PC-9 (cell line): ENCODE measurements around the gene EXOC4.

Experiments
- CTCF ChIP-seq: fragments of 200-600 bp; sonication (generic); conservative IDR thresholded peaks from 2 replicates; pipeline ENCODE4 v1.6.1; 2017; ENCODE audit warnings: mixed run types, antibody characterized with exemption, mild to moderate bottlenecking, moderate library complexity
- EZH2 ChIP-seq: fragments of 200-600 bp; sonication (generic); IDR thresholded peaks from 2 replicates; pipeline ENCODE4 v1.8.0; 2017; ENCODE audit warnings: antibody characterized with exemption, low read depth

GRCh38 chr7:134031835-134032617 lies 779.1 kb downstream of the EXOC4 start:
- TF ChIP-seq EZH2 (no peak), CTCF (peak; percentile 47; the same call in 1 of the 2 replicates)
